ENCODE results near the gene CCNJL. TPM values are rescaled to one million over a fixed set of nuclear protein-coding genes. Genes with fewer than 3 reads are reported as not detected.

CCNJL gene
- total and polyA plus RNA-seq, 2 of the 8 experiments (the other 6 are each of a cell fraction or from before 2014, with no cell fraction given), result 34.6 to 44.7 TPM

- Histone ChIP-seq H3K79me1 (ENCODE audit: low read depth, low read length) (no peaks in the 10 kb centered on the region), H4K20me1 (replicated peaks in 1 of 2; ENCODE audit: control insufficient read depth in 1 of 2, insufficient read depth in 2 of 2, low read length in 2 of 2) (no peaks in the 10 kb centered on the region), H2AK5ac (ENCODE audit: low read depth, low read length) (no peak overlapping the region), H2BK20ac (ENCODE audit: low read length) (no peak overlapping the region), H3K9ac (replicated peaks in 1 of 4; ENCODE audit: extremely low read depth in 1 of 4, low read depth in 3 of 4, low read length in 3 of 4) (no peak overlapping the region), H3K23ac (ENCODE audit: insufficient read length) (no peak overlapping the region), H3K14ac (ENCODE audit: insufficient read length) (no peak overlapping the region), H3K23me2 (ENCODE audit: low read depth, low read length) (no peaks in the 10 kb centered on the region), H3K4ac (replicated peaks; ENCODE audit: insufficient read length, low read depth, low read length) (no peak overlapping the region), H3K36me3 (ENCODE audit: control insufficient read depth in 2 of 4, insufficient read depth in 4 of 4, low read length in 3 of 4) (no peaks in the 10 kb centered on the region), H3K18ac (ENCODE audit: extremely low read depth, low read length) (no peak overlapping the region), H3K56ac (replicated peaks; ENCODE audit: insufficient read length, low read depth, low read length) (no peak overlapping the region), H3K4me1 (replicated peaks in 1 of 4; ENCODE audit: control insufficient read depth in 3 of 4, insufficient read depth in 4 of 4, low read length in 3 of 4) (no peaks in the 10 kb centered on the region; a peak in 3 of 7 replicates), H3K79me2 (ENCODE audit: control insufficient read depth in 1 of 2, insufficient read depth in 2 of 2, low read length in 2 of 2) (no peaks in the 10 kb centered on the region), H2BK15ac (ENCODE audit: low read length) (no peak overlapping the region), H3K27me3 (replicated peaks in 1 of 4; ENCODE audit: control insufficient read depth in 3 of 4, extremely low read depth in 1 of 4, insufficient read depth in 3 of 4, low read length in 3 of 4) (no peaks in the 10 kb centered on the region; a peak in 1 of 7 replicates), H4K91ac (replicated peaks; ENCODE audit: insufficient read length, low read length) (no peak overlapping the region), H4K5ac (ENCODE audit: insufficient read length, low read depth, low read length) (no peak overlapping the region), H2AFZ (ENCODE audit: low read length) (no peak overlapping the region), H4K8ac (ENCODE audit: extremely low read depth, insufficient read depth, low read length) (no peak overlapping the region), H3K4me2 (ENCODE audit: insufficient read depth in 1 of 2, low read depth in 2 of 2, low read length in 2 of 2) (no peak overlapping the region), H3K9me3 (ENCODE audit: insufficient read depth in 2 of 2, low read depth in 1 of 2, low read length in 1 of 2) (no peaks in the 10 kb centered on the region), H2BK5ac (ENCODE audit: low read depth, low read length) (no peak overlapping the region), H3K27ac (ENCODE audit: low read depth, low read length) (no peak overlapping the region), H2BK120ac (replicated peaks; ENCODE audit: low read depth, low read length) (no peak overlapping the region), H2BK12ac (ENCODE audit: low read depth, low read length) (no peak overlapping the region), H3K4me3 (ENCODE audit: extremely low read depth in 1 of 4, insufficient read depth in 2 of 4, low read depth in 3 of 4, low read length in 4 of 4) (no peak overlapping the region)
- WGBS, 2 experiments (ENCODE audit: extremely low coverage in 1 of 2, insufficient coverage in 1 of 2, insufficient read length in 1 of 2, insufficient replicate concordance in 2 of 2, low coverage in 1 of 2, low lambda C conversion rate in 2 of 2, missing lambda C conversion rate in 1 of 2), result 92% methylated on average over 10 of the region's 14 CpGs; no CpG with 5 or more reads in 1 of the 2 experiments
- FAIRE-seq (no peak), DNase-seq (ENCODE audit: low read depth in 1 of 2, low spot score in 2 of 2) (no peak)
- TF ChIP-seq TCF12 (IDR thresholded peaks at IDR 0.05; ENCODE audit: low read depth, low read length), result no peak
- no peak for TF ChIP-seq SUZ12 (IDR thresholded peaks at IDR 0.05; ENCODE audit: low read length)
- TF ChIP-seq TAF7 (optimal IDR thresholded peaks at IDR 0.05; ENCODE audit: borderline replicate concordance, low read depth, low read length), result no peak
- TF ChIP-seq ASH2L (IDR thresholded peaks at IDR 0.05; ENCODE audit: low read length), result no peak
- TF ChIP-seq CBX5 (IDR thresholded peaks at IDR 0.05; ENCODE audit: low read depth, low read length), result no peak
- ChIA-PET POLR2A (ENCODE audit: partially characterized antibody) (interaction anchor here (0.6 kb wide), 1 partner anchor 239 kb away, joined by 3 read pairs; no protein-coding TSS in a partner anchor), CTCF (ENCODE audit: partially characterized antibody) (interaction anchor here (1.3 to 6.1 kb wide), 5 partner anchors 10 to 333 kb away, joined by 3 to 30 read pairs (median 6); no protein-coding TSS in a partner anchor)
Observed at GRCh38 chr5:160354666-160355065, 42.3 kb upstream of the CCNJL start.

Measured in H1 (cell line).